Activated T-helper 17 cell treated with anti-CD3 and anti-CD28 coated beads, Interleukin-2, amount 50 U/mL, for 72 hours (primary cell): ENCODE data around the gene RREB1. TPM values are rescaled to one million over a fixed set of nuclear protein-coding genes. Genes with fewer than 3 reads are reported as not detected.

Experiments
- ATAC-seq: fragments of 150-1000 bp; cut with Tn5 transposase; replicated peaks from 2 replicates; pipeline ENCODE4 v1.10.0; 2021; ENCODE audit warnings: mild to moderate bottlenecking, moderate library complexity
- H3K27ac Mint-ChIP-seq: one replicate; pipeline ENCODE4 v1.8.0; 2022; ENCODE audit warnings: mixed read lengths
- H3K27me3 Mint-ChIP-seq: one replicate; pipeline ENCODE4 v1.8.0; 2022; ENCODE audit warnings: mixed read lengths
- H3K36me3 Mint-ChIP-seq: one replicate; pipeline ENCODE4 v1.8.0; 2022; ENCODE audit warnings: low read depth, mild to moderate bottlenecking, mixed read lengths
- H3K4me1 Mint-ChIP-seq: one replicate; pipeline ENCODE4 v1.8.0; 2022; ENCODE audit warnings: mixed read lengths
- H3K4me3 Mint-ChIP-seq: one replicate; pipeline ENCODE4 v1.8.0; 2022; ENCODE audit warnings: mild to moderate bottlenecking, mixed read lengths
- H3K9me3 Mint-ChIP-seq: one replicate; pipeline ENCODE4 v1.8.0; 2022; ENCODE audit warnings: mixed read lengths
- total RNA-seq, 2 donors: library from RNA; stranded (reverse); gene quantifications; one replicate each; pipeline ENCODE4 v1.2.3, GENCODE V29; 2022

RREB1 gene
- total RNA-seq, 2 donors from 2014 or later = 14.8 to 21.9 TPM

DNA sequence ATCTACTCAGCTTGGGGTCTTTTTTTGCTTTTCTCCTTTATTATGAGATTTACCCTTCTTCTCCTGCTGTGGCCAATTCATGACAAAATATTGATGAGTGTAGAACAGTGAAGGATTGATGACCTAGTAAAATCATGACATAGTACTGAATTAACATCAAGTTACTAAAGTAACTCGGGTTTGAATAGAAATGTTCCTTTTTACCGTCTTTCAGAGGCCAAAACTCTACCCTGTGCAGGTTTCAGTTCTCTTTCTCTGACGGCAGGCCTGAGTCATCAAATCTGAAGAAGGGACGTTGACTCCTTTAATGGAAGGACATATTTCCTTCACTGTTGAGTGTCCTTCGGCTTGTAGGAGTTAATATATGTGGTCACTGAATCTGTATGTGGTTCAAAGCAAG is 80.7 kb downstream of the RREB1 start:
- H3K4me1 Mint-ChIP-seq = peaks cover 6% of the 10 kb centered on the region
- H3K4me3 Mint-ChIP-seq = no peak overlapping the region
- peak; percentile 72 for ATAC-seq
- H3K36me3 Mint-ChIP-seq = peaks cover 94% of the 10 kb centered on the region
- no peaks in the 10 kb centered on the region for H3K27me3 Mint-ChIP-seq
- peak overlapping the region; percentile 56 for H3K27ac Mint-ChIP-seq
- H3K9me3 Mint-ChIP-seq = no peaks in the 10 kb centered on the region

DNA sequence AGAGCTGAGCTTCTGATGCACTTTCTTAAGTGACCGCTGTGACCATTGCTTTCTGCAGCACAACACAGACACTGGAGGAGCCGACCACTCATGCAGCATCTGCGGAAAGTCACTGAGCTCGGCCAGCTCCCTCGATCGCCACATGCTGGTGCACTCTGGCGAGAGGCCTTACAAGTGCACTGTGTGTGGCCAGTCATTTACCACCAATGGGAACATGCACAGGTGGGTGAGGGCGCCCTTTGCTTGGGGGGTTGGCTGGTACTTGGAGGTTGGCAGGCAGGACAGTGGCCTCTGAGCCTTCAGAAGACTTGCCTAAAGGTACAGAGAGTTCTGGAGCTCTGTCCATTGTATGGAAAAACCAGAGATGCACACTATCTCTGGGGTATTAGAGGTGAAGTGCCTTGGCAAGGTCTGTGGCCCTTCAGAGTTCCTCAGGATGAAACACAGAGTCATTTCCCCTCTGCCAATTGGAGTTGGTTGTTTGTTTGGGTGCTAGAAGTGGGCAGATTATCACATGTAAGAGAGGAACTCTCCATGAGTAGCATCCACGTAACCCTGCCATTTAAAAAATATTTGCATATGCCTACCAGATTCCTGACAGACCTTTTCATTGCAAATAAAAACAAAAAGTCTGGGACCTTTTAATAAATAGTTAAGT is 81.5 kb downstream of the RREB1 start:
- H3K9me3 Mint-ChIP-seq = no peaks in the 10 kb centered on the region
- peak overlapping the region; percentile 56 for H3K27ac Mint-ChIP-seq
- no peak overlapping the region for H3K4me3 Mint-ChIP-seq
- H3K27me3 Mint-ChIP-seq = no peaks in the 10 kb centered on the region
- ATAC-seq = no peak
- peaks cover 100% of the 10 kb centered on the region for H3K36me3 Mint-ChIP-seq
- peaks cover 6% of the 10 kb centered on the region for H3K4me1 Mint-ChIP-seq

DNA sequence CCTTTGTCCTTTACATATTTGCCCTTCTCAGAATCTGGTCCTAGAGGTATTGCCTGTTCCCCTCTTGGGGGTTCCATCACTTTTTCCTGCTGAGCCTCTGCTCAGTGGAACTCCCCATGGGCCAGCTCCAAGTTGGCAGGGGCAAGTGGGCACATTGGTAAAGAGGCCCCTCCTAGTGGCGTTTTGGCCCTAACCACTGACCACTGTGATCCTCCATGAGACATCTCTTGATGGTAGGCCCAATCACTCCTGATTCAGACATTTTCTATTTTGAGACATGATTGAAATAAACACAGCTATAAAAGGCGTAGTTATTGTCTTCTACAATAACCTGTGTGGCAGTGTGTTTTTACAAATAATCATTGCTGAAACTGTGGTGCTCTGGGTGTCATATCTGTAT is 83.0 kb downstream of the RREB1 start:
- Mint-ChIP-seq H3K4me3 (no peak overlapping the region), H3K9me3 (no peaks in the 10 kb centered on the region), H3K36me3 (peaks cover 99% of the 10 kb centered on the region), H3K27ac (no peak overlapping the region), H3K27me3 (no peaks in the 10 kb centered on the region), H3K4me1 (peaks cover 9% of the 10 kb centered on the region)
- ATAC-seq = no peak

DNA sequence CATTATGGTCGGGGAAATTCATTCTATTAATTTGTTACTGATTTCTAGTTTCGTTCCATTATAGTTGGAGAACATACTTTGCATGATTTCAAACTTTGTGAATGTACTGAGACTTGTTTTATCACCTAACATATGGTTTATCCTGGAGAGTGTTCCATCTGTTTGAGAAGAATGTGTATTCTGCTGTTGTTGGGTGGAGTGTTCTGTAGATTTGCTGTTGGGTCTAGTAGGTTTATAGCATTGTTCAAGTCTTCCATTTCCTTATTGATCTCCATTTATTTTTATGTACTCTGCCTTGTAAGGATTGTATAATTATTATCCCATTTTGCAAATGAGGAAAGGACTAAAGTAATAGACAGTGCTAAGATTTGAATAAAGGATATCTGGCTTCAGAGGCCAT is 85.4 kb downstream of the RREB1 start:
- Mint-ChIP-seq H3K4me1 (peaks cover 12% of the 10 kb centered on the region), H3K27me3 (no peaks in the 10 kb centered on the region), H3K27ac (no peak overlapping the region), H3K4me3 (no peak overlapping the region), H3K36me3 (peaks cover 89% of the 10 kb centered on the region), H3K9me3 (no peaks in the 10 kb centered on the region)
- ATAC-seq = no peak

DNA sequence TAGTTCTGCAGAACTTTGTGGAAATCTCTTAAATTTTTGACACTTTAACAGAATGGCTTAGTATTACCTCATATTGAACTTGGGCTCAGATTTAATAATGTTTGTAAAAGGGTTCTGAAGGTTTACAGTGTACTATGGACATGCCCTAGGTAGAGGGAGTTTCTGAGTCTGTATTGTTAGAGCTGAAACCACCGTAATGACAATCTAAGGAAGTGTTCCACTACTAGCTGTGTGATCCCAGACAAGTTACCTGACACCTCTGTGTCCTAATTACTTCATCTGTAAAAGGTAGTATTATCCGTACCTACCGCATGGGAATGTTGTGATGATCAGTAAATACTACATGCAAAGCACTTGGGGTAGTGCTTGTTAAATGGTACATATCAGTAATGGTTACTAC is 86.9 kb downstream of the RREB1 start:
- ATAC-seq = no peak
- no peak overlapping the region for H3K4me3 Mint-ChIP-seq
- no peaks in the 10 kb centered on the region for H3K9me3 Mint-ChIP-seq
- peaks cover 6% of the 10 kb centered on the region for H3K4me1 Mint-ChIP-seq
- no peaks in the 10 kb centered on the region for H3K27me3 Mint-ChIP-seq
- peaks cover 80% of the 10 kb centered on the region for H3K36me3 Mint-ChIP-seq
- no peak overlapping the region for H3K27ac Mint-ChIP-seq

DNA sequence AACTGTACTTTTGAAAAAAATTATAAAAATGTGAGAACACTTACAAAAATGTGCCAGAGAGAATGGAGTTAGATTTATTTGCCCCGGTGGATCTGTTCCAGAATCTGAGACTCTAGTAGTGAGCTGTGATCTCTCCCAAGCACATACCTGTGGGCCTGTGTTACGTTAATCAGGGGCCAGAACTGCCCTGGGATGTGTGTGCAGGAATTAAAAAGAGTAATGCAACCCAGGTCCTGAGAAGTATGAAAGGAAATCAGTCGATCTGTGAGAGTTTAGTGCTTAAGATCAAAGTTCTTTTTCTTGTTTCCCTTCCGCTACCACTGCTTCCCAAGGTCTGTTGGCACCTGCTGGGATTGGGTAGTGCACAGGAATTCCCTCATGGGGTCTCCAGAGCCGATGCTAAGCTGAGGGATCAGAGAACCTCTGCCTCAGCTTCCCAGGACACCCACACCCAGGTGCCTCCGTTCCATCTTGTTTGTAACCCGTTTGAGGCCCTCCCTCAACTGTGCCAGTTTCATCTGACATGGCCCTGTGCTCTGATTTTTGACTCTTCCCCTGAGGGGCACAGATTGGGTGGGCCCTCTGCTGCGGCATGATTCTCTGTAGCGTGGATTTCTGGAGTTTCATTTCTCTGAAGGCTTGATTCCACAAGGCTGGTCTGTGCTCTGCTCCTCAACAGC is 87.7 kb downstream of the RREB1 start:
- Mint-ChIP-seq H3K27me3 (no peaks in the 10 kb centered on the region), H3K27ac (peak overlapping the region; percentile 75), H3K9me3 (no peaks in the 10 kb centered on the region), H3K36me3 (peaks cover 73% of the 10 kb centered on the region), H3K4me1 (peaks cover 6% of the 10 kb centered on the region), H3K4me3 (no peak overlapping the region)
- ATAC-seq = no peak

DNA sequence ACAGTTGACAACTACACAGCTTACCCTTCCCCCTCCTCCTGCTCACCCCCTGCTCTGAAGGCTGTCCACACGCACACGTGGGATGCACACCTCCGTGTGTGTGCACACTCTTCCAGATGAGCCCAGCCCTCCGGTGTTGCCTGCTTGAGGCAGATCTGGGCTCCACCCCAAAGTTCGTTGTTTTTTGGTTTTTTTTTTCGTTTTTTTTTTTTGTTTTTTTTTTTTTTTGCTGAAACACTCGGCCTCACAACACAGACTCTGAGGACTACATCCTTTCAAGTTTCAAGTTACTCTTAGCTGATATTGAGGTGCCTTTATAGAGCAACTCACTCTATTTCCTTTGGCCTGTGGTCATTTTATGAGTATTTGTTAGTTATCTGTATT is 88.2 kb downstream of the RREB1 start:
- no peak overlapping the region for H3K4me3 Mint-ChIP-seq
- H3K27ac Mint-ChIP-seq = peak overlapping the region; percentile 75
- peaks cover 6% of the 10 kb centered on the region for H3K4me1 Mint-ChIP-seq
- H3K9me3 Mint-ChIP-seq = no peaks in the 10 kb centered on the region
- H3K36me3 Mint-ChIP-seq = peaks cover 67% of the 10 kb centered on the region
- H3K27me3 Mint-ChIP-seq = no peaks in the 10 kb centered on the region
- ATAC-seq = no peak

DNA sequence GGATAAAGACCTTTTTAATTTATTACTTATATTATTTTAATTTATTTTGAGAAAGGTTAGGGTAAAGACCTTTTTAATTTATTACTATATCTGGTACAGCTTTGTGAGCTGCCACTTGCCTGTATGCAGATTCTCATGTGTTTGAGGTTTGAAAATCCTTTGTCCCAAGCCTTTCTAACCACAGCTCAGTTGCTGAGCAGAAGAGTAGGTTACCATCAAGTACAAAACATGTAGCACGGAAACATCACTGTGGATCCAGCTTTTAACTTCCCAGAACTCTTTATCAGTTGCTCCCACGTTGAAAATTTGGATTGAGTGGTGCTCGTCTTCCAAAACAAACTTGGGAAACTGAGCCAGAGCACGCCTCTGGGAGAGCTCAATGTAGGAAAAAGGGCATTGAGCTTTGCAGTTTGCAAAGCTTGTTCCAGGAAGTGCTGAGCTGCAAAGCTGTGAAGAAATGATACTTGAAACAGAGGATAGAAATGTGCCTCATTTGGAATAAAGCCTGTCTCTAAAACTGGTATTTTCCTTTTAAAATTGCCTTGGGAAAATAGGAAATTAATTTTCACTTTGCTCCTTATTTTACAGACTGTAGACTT is 89.0 kb downstream of the RREB1 start:
- Mint-ChIP-seq H3K4me1 (peaks cover 10% of the 10 kb centered on the region), H3K4me3 (no peak overlapping the region), H3K9me3 (no peaks in the 10 kb centered on the region), H3K36me3 (peaks cover 60% of the 10 kb centered on the region), H3K27ac (no peak overlapping the region), H3K27me3 (no peaks in the 10 kb centered on the region)
- ATAC-seq = no peak

DNA sequence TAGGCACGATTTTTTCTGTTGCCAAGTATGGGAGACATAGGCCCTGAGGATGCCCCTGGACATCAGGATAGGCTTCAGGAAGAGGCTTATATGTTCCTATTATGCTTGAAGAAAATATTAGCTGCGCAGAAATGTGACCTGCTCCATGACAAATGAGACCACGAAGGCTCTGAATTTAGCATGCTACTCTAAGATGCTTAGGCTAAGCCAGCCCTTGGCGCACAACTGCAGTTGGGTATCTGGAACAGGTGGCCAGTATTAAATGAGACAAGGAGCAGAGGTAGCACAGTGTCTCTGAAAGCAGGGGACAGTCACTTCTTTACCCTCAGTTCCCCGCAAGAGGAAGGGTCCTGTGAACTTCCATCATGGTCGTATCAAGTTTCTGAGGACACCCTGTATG is 90.0 kb downstream of the RREB1 start:
- Mint-ChIP-seq H3K36me3 (peaks cover 57% of the 10 kb centered on the region), H3K4me1 (peaks cover 18% of the 10 kb centered on the region), H3K4me3 (no peak overlapping the region), H3K27ac (no peak overlapping the region), H3K9me3 (no peaks in the 10 kb centered on the region), H3K27me3 (no peaks in the 10 kb centered on the region)
- no peak for ATAC-seq

DNA sequence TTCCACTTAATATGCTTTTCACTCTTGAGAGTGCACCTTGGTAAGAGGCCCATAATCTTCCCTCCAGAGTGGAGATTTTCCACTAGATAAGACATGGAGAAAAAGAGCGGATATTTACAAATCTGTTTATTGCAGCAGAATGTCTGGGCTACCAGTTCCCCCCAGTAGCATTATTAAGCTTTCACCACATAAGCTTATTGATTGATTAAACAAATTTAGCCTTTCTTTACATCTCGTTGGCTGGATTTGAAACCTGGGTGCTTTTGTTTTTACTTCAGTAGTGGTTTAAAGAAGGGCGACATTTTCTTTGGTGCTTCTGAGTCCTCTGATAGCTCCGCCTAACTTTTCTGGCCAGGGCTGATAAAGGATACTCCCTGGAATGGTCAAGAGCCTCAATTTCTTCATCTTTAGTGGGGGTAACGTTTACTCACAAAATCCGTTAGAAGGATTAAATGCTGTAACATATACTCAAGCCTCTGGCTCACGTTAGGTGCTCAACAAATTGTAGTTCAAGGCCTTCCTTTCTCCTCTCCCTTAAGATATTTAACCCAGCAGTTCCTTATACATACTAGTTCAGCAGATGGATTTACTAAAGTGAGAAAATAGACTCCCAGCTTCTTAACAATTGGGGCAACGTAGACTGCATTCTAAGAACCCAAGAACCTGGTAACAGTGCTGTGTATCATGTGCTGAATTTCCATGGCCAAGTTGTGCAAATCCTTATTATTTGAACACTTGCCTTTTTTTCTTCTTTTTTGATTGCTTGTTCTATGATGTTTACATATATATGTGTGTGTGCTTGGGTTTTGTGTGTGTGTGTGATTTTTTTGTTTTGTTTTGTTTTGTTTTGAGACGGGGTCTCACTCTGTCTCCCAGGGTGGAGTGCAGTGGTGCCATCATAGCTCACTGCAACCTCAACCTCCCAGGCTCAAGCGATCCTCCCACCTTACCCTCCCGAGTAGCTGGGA is 91.4 kb downstream of the RREB1 start:
- ATAC-seq = no peak
- Mint-ChIP-seq H3K9me3 (no peaks in the 10 kb centered on the region), H3K27me3 (no peaks in the 10 kb centered on the region), H3K36me3 (peaks cover 49% of the 10 kb centered on the region), H3K4me3 (no peak overlapping the region), H3K4me1 (peaks cover 18% of the 10 kb centered on the region), H3K27ac (no peak overlapping the region)

DNA sequence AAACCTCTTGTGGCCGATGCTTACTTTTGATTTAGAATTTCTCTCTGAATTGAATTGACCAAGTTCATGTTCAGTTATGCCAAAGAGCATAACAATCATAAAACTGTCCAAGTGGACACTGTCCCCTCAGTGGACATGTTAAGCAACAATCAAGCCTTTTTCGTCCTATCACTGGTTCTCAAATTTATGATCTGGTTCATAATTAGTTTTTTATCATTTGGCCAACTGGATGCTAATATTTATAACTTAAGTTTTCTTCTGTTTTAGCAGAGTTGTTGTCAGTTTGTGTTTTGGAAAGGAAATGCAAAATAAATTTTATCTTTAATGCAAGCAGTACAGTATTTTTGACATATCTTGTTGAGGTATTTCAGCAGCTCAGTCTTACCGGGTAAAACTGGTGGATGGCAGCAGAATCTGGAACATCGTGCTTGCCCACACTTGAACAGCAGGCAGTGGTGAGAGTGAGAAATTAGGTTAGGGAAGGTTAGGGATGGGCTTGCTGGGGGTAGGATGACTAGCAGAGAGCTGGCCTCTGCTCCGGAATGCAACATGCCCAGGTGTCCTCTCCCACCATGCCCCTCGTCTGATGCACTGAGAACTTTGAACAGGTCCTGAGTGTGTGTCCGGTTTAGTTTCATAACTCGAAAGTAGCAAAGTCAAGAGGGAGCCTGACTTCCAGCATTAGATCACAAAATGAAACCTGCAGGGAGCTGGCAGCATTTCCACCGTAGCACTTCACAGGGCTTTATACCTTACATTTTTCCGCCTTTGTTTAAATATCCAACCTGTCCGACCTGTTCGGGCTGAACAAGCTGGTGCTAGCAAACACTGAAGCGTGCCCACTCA is 93.1 kb downstream of the RREB1 start:
- Mint-ChIP-seq H3K27ac (no peak overlapping the region), H3K36me3 (peaks cover 44% of the 10 kb centered on the region), H3K4me1 (peaks cover 15% of the 10 kb centered on the region), H3K27me3 (no peaks in the 10 kb centered on the region), H3K9me3 (no peaks in the 10 kb centered on the region), H3K4me3 (no peak overlapping the region)
- no peak for ATAC-seq

DNA sequence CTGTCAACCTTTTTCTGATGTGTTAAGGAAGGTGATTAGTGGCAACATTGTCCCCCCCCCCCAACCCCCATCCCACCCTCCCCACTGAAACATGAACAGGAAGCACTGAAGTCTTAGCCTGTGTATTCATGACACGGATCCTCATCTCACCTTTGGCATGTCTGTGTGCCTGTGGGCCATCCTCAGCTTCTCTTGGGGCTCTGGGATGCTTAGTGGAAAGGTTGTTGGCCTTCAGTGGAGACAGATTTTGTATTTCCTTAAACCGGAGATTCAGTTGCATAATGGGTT is 93.6 kb downstream of the RREB1 start:
- H3K4me1 Mint-ChIP-seq = peaks cover 12% of the 10 kb centered on the region
- H3K27me3 Mint-ChIP-seq = no peaks in the 10 kb centered on the region
- no peak overlapping the region for H3K4me3 Mint-ChIP-seq
- H3K36me3 Mint-ChIP-seq = peaks cover 46% of the 10 kb centered on the region
- ATAC-seq = no peak
- no peak overlapping the region for H3K27ac Mint-ChIP-seq
- H3K9me3 Mint-ChIP-seq = no peaks in the 10 kb centered on the region

DNA sequence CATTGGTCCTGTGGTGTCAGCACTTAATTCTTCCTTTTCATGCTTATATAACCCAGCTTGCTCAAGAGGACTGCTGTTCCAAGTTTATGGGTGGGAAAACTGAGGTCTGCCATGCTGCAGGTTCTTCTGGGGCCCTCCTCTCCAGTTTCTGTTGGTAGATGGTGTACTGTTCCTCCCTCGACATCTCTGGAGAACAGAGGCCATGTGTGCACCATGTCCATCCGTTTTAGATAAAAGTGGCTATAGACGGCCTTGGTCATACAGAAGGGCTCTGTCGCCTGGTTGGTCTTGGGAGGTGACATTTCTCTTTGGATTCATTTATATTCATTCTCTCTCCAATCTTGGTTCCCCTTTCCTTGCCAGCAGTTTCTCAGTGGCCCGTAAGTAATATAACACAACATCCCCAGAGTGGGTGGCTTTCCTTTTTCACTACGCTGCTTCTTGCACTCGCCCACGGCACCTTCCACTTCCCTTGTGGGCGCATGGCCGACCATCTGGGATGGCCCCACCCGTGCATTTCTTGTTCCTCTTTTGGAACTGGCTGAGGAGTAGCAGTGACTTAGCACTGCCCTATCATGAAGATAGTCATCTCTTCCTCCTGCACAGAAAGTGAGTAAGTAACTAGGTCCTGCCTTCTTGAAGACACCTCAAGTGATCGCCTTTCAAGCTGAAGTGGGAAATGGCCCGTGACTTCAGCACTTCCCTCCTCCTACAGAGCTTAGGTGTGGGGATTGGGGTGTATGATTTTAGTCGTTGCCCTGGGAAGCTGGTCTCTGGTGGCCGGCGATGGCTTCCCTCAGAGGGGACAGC is 94.2 kb downstream of the RREB1 start:
- Mint-ChIP-seq H3K4me1 (peaks cover 12% of the 10 kb centered on the region), H3K36me3 (peaks cover 50% of the 10 kb centered on the region), H3K9me3 (no peaks in the 10 kb centered on the region), H3K4me3 (no peak overlapping the region), H3K27me3 (no peaks in the 10 kb centered on the region), H3K27ac (peak overlapping the region; percentile 42)
- peak; percentile 69 for ATAC-seq
